Heart left ventricle (tissue), 16 donors: ENCODE measurements around the gene RCAN3. TPM values are rescaled to one million over a fixed set of nuclear protein-coding genes. Genes with fewer than 3 reads are reported as not detected.

Source experiments
- ATAC-seq, 4 donors: fragments of 200-7000 bp; cut with Tn5 transposase; one replicate each; pipeline ENCODE4 v1.9.1; 2020 to 2022; ENCODE audit warnings: moderate library complexity in 4 of 4, mild to moderate bottlenecking in 3 of 4, moderate number of reproducible peaks in 1 of 4
- DNase-seq, 5 donors: peaks; one replicate each; pipeline ENCODE4 v3.0.0-alpha.2; 2020
- H3K27ac ChIP-seq, 12 donors: fragments of 200-600 bp; sonication (generic) in 4 of 12; one replicate each; pipeline versions ENCODE4 v1.5.0 to v1.8.0; 2016 to 2022; ENCODE audit warnings: mild to moderate bottlenecking in 2 of 12
- H3K27me3 ChIP-seq, 9 donors: fragments of 200-600 bp; sonication (generic) in 2 of 9; one replicate each; pipeline versions ENCODE4 v1.5.1 to v1.8.0; 2016 to 2022; ENCODE audit warnings: mild to moderate bottlenecking in 3 of 9
- H3K36me3 ChIP-seq, 9 donors: fragments of 200-600 bp; sonication (generic) in 2 of 9; one replicate each; pipeline versions ENCODE4 v1.5.0 to v1.8.0; 2018 to 2022; ENCODE audit warnings: mild to moderate bottlenecking in 2 of 9
- H3K4me1 ChIP-seq, 12 donors: fragments of 200-600 bp; sonication (generic) in 4 of 12; one replicate each; pipeline versions ENCODE4 v1.5.0 to v1.8.0; 2016 to 2022; ENCODE audit warnings: mild to moderate bottlenecking in 3 of 12
- H3K4me3 ChIP-seq, 12 donors: fragments of 200-600 bp; sonication (generic) in 4 of 12; one replicate each; pipeline versions ENCODE4 v1.5.0 to v1.8.0; 2017 to 2022; ENCODE audit warnings: mild to moderate bottlenecking in 9 of 12, moderate library complexity in 4 of 12
- H3K9me3 ChIP-seq, 12 donors: fragments of 200-600 bp; sonication (generic) in 4 of 12; one replicate each; pipeline versions ENCODE4 v1.5.0 to v1.8.0; 2016 to 2022; ENCODE audit warnings: mild to moderate bottlenecking in 1 of 12
- CTCF ChIP-seq, 12 donors: fragments of 200-600 bp; sonication (generic) in 4 of 12; IDR thresholded peaks; one replicate each; pipeline versions ENCODE4 v1.5.0 to v1.8.0; 2018 to 2022; ENCODE audit warnings: antibody characterized with exemption in 12 of 12, mild to moderate bottlenecking in 5 of 12
- POLR2A ChIP-seq, 2 donors: fragments of 450-650 bp; IDR thresholded peaks; one replicate each; pipeline ENCODE4 v1.6.1; 2017; ENCODE audit warnings: antibody characterized with exemption in 2 of 2, mild to moderate bottlenecking in 2 of 2, moderate library complexity in 2 of 2
- WGBS, 4 donors: extraction: QIAGEN DNeasy Blood & Tissue Kit in 2 of 4; methylation state at CpG; one replicate each; pipeline versions ENCODE4 v1.1.5 to v1.1.7; 2013 to 2018; 5-methylcytosine and 5-hydroxymethylcytosine counted together
- intact Hi-C, 10 donors: fragments of 100-400 bp; cut with DNase I; formaldehyde crosslinking; loops; one replicate each; pipeline versions ENCODE4 v1.11.1 to v1.14.2; 2022
- polyA plus RNA-seq, 2 donors: library from polyadenylated mRNA; stranded (reverse); fragments of 200-250 nt; gene quantifications; one replicate each; pipeline ENCODE4 v1.2.3, GENCODE V29; 2013
- total RNA-seq, 9 donors: library from RNA; depleted of rRNA in 2 of 9; stranded (reverse); fragments of >200 nt in 2 of 9; fragmentation: NEBNext Ultra II Directional in 3 of 9; extraction: Animal tissue kit (Norgen Biotek cat#: 25700) in 3 of 9; gene quantifications; one replicate each; pipeline versions ENCODE4 v1.1.0 to v1.2.4, GENCODE V29; 2016 to 2023
- donor health status: ischemic (EF 13 %, LVEDD 7.1; RV severe dilation, severe dysfunction).
- donor health status: healthy with polysubstance abuse.
- donor health status: DM: no; HTN: yes; CAD: no.
- donor health status: DM: no; HTN: no; CAD: no.
- donor health status: ischemic (EF 25% LVEDD 6.9; RV normal size, moderate dysfunction).
- donor health status: ischemic (EF 25% LVEDD 5.7; RV mildly dilated, moderate dysfunction).
- donor health status: healthy.
- donor health status: DM: yes; HTN: yes; CAD: no.
- donor health status: ischemic (EF 35%, LVEDD 5.7; RV mildly dilated, moderate dysfunction).
- donor health status: nonischemic (EF 11% LVEDD 7.7; RV severe dilation, severe dysfunction).
- donor health status: DM: yes; HTN: yes; CAD: no.
- donor health status: PGD.
- donor health status: ischemic (EF 29% LVEDD 5.4; RV normal size, mild dysfunction).
- donor health status: nonischemic (EF 23%, LVEDD 6.1; RV moderate dilation, normal function).

The RCAN3 gene
- total and polyA plus RNA-seq, 11 donors, result 2.1 to 9.7 (median 5.9) TPM

GRCh38 chr1:24556414-24556795, 53.8 kb downstream of the RCAN3 start:
- ATAC-seq (no peak), DNase-seq (no peak)
- Histone ChIP-seq H3K27me3 (peaks cover 0 to 38% (median 17%) of the 10 kb centered on the region in 9 donors), H3K4me3 (peak overlapping the region in 6 of 12 donors; percentile 26 to 51 (median 40)), H3K36me3 (no peaks in the 10 kb centered on the region), H3K9me3 (no peaks in the 10 kb centered on the region), H3K27ac (no peak overlapping the region), H3K4me1 (peaks cover 0 to 16% (median 0%) of the 10 kb centered on the region in 12 donors)
- intact Hi-C loops, result no loop called here
- 51 to 62% (median 55%) methylated on average over 17 to 19 of the region's 19 CpGs for WGBS, 4 donors
- TF ChIP-seq POLR2A (IDR thresholded peaks at IDR 0.05) (no peak), CTCF (IDR thresholded peaks at IDR 0.05) (no peak)

- Histone ChIP-seq H3K27me3 (peaks cover 0 to 32% (median 17%) of the 10 kb centered on the region in 9 donors), H3K4me1 (peaks cover 0 to 16% (median 0%) of the 10 kb centered on the region in 12 donors), H3K9me3 (no peaks in the 10 kb centered on the region), H3K4me3 (no peak overlapping the region), H3K27ac (no peak overlapping the region), H3K36me3 (no peaks in the 10 kb centered on the region)
- intact Hi-C loops, result no loop called here
- ATAC-seq (no peak), DNase-seq (no peak)
- TF ChIP-seq POLR2A (IDR thresholded peaks at IDR 0.05) (no peak), CTCF (IDR thresholded peaks at IDR 0.05) (no peak)
- 95 to 96% (median 95%) methylated on average over 6 of the region's 6 CpGs for WGBS, 4 donors
Observed at GRCh38 chr1:24557220-24557619, 54.6 kb downstream of the RCAN3 start.

GRCh38 chr1:24557711-24558131, 55.1 kb downstream of the RCAN3 start:
- peaks cover 0 to 32% (median 17%) of the 10 kb centered on the region in 9 donors for H3K27me3 ChIP-seq
- H3K4me1 ChIP-seq, result peaks cover 0 to 16% (median 0%) of the 10 kb centered on the region in 12 donors
- no peaks in the 10 kb centered on the region for H3K9me3 ChIP-seq
- H3K27ac ChIP-seq, result no peak overlapping the region
- H3K36me3 ChIP-seq, result no peaks in the 10 kb centered on the region
- no peak overlapping the region for H3K4me3 ChIP-seq
- intact Hi-C loops, result no loop called here
- TF ChIP-seq CTCF (IDR thresholded peaks at IDR 0.05) (no peak), POLR2A (IDR thresholded peaks at IDR 0.05) (no peak)
- 75 to 84% (median 78%) methylated on average over 9 of the region's 9 CpGs for WGBS, 4 donors
- DNase-seq (no peak), ATAC-seq (peak in 1 of 4 donors; percentile 14)

- Histone ChIP-seq H3K36me3 (no peaks in the 10 kb centered on the region), H3K4me3 (no peak overlapping the region), H3K4me1 (peaks cover 0 to 16% (median 0%) of the 10 kb centered on the region in 12 donors), H3K9me3 (no peaks in the 10 kb centered on the region), H3K27me3 (peaks cover 0 to 32% (median 17%) of the 10 kb centered on the region in 9 donors), H3K27ac (no peak overlapping the region)
- ATAC-seq (no peak), DNase-seq (no peak)
- intact Hi-C loops, result no loop called here
- 66 to 80% (median 69%) methylated on average over 7 of the region's 7 CpGs for WGBS, 4 donors
- TF ChIP-seq CTCF (IDR thresholded peaks at IDR 0.05) (no peak), POLR2A (IDR thresholded peaks at IDR 0.05) (no peak)
Observed at GRCh38 chr1:24558455-24558854, 55.8 kb downstream of the RCAN3 start.
